Measurements from ENCODE around the gene EXOG. TPM values are rescaled to one million over a fixed set of nuclear protein-coding genes. Genes with fewer than 3 reads are reported as not detected.

EXOG gene
- total and polyA plus RNA-seq, 2 donors from 2014 or later = 5.5 to 16.4 TPM

GRCh38 chr3:38482951-38483350 lies 13.2 kb upstream of the EXOG start:
- intact Hi-C loops (cut with DNase I) = no loop called here

DNA sequence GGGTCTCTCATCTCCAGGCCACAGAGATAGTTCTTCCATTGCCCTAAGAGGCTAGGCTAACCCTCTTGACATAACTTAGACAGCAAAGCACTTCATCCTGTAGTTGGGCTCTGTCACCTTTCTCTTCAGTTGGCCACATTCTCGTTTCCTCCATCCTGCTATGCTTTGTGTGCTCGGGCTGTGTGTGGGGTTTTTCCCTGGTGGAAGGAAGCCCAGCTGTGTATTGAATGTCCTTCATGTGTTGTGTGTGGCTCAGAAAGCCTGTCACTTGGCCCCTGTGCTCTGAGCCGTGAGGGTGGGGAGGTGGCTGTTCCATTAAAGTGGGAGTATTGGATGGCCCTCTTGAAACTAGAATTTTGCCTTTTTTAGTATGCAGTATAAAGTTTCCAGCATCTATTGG lies 8.8 kb upstream of the EXOG start:
- Histone ChIP-seq H3K27me3 (ENCODE audit: control insufficient read depth, insufficient read depth, low read length) (no peaks in the 10 kb centered on the region), H3K36me3 (ENCODE audit: control insufficient read depth in 2 of 3, insufficient read depth in 3 of 3, low read length in 3 of 3) (peaks cover 3 to 16% (median 11%) of the 10 kb centered on the region in 3 donors), H3K27ac (ENCODE audit: low read depth in 2 of 2, low read length in 2 of 2) (no peak overlapping the region), H3K9ac (ENCODE audit: low read length in 3 of 3) (no peak overlapping the region), H3K4me1 (ENCODE audit: control insufficient read depth in 2 of 3, insufficient read depth in 2 of 3, low read depth in 1 of 3, low read length in 3 of 3) (no peaks in the 10 kb centered on the region), H3K4me3 (ENCODE audit: low read length in 3 of 3) (no peak overlapping the region), H3K9me3 (ENCODE audit: control insufficient read depth in 2 of 3, insufficient read depth in 1 of 3, low read length in 3 of 3) (no peaks in the 10 kb centered on the region)
- no peak for TF ChIP-seq CTCF (IDR thresholded peaks at IDR 0.05; ENCODE audit: borderline replicate concordance, extremely low read depth, insufficient read depth)
- DNase-seq = no peak
- no peak for FAIRE-seq
- intact Hi-C loops (cut with DNase I) = no loop called here

More at GRCh38 chr3:38482951-38483350, 13.2 kb upstream of the EXOG start:
- no peak overlapping the region for H3K27ac ChIP-seq (ENCODE audit: low read depth in 2 of 2, low read length in 2 of 2)
- no peak overlapping the region for H3K9ac ChIP-seq (ENCODE audit: low read length in 3 of 3)
- peaks cover 0 to 2% (median 0%) of the 10 kb centered on the region in 3 donors for H3K4me1 ChIP-seq (ENCODE audit: control insufficient read depth in 2 of 3, insufficient read depth in 2 of 3, low read depth in 1 of 3, low read length in 3 of 3)
- no peaks in the 10 kb centered on the region for H3K9me3 ChIP-seq (ENCODE audit: control insufficient read depth in 2 of 3, insufficient read depth in 1 of 3, low read length in 3 of 3)
- no peaks in the 10 kb centered on the region for H3K27me3 ChIP-seq (ENCODE audit: control insufficient read depth, insufficient read depth, low read length)
- no peak overlapping the region for H3K4me3 ChIP-seq (ENCODE audit: low read length in 3 of 3)
- no peak for DNase-seq
- H3K36me3 ChIP-seq (ENCODE audit: control insufficient read depth in 2 of 3, insufficient read depth in 3 of 3, low read length in 3 of 3) = peaks cover 17 to 38% (median 37%) of the 10 kb centered on the region in 3 donors
- TF ChIP-seq CTCF (IDR thresholded peaks at IDR 0.05; ENCODE audit: borderline replicate concordance, extremely low read depth, insufficient read depth) = no peak
- FAIRE-seq = no peak

GRCh38 chr3:38488949-38489348 lies 7.2 kb upstream of the EXOG start:
- Histone ChIP-seq H3K36me3 (ENCODE audit: control insufficient read depth in 2 of 3, insufficient read depth in 3 of 3, low read length in 3 of 3) (peaks cover 0 to 2% (median under 1%) of the 10 kb centered on the region in 3 donors), H3K27ac (ENCODE audit: low read depth in 2 of 2, low read length in 2 of 2) (no peak overlapping the region), H3K27me3 (ENCODE audit: control insufficient read depth, insufficient read depth, low read length) (no peaks in the 10 kb centered on the region), H3K4me1 (ENCODE audit: control insufficient read depth in 2 of 3, insufficient read depth in 2 of 3, low read depth in 1 of 3, low read length in 3 of 3) (no peaks in the 10 kb centered on the region), H3K4me3 (ENCODE audit: low read length in 3 of 3) (no peak overlapping the region), H3K9ac (ENCODE audit: low read length in 3 of 3) (no peak overlapping the region), H3K9me3 (ENCODE audit: control insufficient read depth in 2 of 3, insufficient read depth in 1 of 3, low read length in 3 of 3) (no peaks in the 10 kb centered on the region)
- FAIRE-seq (no peak), DNase-seq (no peak)
- intact Hi-C loops (cut with DNase I) = no loop called here
- TF ChIP-seq CTCF (IDR thresholded peaks at IDR 0.05; ENCODE audit: borderline replicate concordance, extremely low read depth, insufficient read depth) = no peak

DNA sequence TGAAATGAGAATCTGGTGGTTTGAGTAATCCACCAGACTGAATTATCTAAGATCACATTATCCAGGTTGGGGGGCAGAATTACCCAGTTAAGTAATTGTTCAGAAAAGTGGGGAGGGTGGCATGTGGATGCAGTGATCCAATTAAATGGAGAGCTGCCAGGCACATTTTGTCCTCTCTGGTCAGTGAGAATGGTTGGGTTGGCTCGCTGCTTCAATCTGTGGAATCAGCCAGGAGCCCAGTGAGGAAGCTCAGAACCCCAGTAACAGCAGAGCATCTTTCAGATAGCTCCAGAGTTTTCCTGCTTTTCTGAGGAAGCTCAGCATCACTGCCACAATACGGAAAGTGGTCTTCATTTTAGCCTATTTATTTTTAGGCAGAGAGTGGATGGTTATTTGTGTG lies 6.4 kb upstream of the EXOG start:
- no peaks in the 10 kb centered on the region for H3K36me3 ChIP-seq (ENCODE audit: control insufficient read depth in 2 of 3, insufficient read depth in 3 of 3, low read length in 3 of 3)
- no peaks in the 10 kb centered on the region for H3K27me3 ChIP-seq (ENCODE audit: control insufficient read depth, insufficient read depth, low read length)
- intact Hi-C loops (cut with DNase I) = no loop called here
- no peaks in the 10 kb centered on the region for H3K4me1 ChIP-seq (ENCODE audit: control insufficient read depth in 2 of 3, insufficient read depth in 2 of 3, low read depth in 1 of 3, low read length in 3 of 3)
- no peak for TF ChIP-seq CTCF (IDR thresholded peaks at IDR 0.05; ENCODE audit: borderline replicate concordance, extremely low read depth, insufficient read depth)
- DNase-seq (no peak), FAIRE-seq (no peak)
- H3K27ac ChIP-seq (ENCODE audit: low read depth in 2 of 2, low read length in 2 of 2) = no peak overlapping the region
- no peak overlapping the region for H3K4me3 ChIP-seq (ENCODE audit: low read length in 3 of 3)
- H3K9ac ChIP-seq (ENCODE audit: low read length in 3 of 3) = no peak overlapping the region
- no peaks in the 10 kb centered on the region for H3K9me3 ChIP-seq (ENCODE audit: control insufficient read depth in 2 of 3, insufficient read depth in 1 of 3, low read length in 3 of 3)

Measured in kidney (tissue), 14 donors.